Peyer's patch (tissue), 4 donors: ENCODE measurements around the gene TTLL10. TPM values are rescaled to one million over a fixed set of nuclear protein-coding genes. Genes with fewer than 3 reads are reported as not detected.

ENCODE experiments used
- DNase-seq, 3 donors: peaks; one replicate each; pipeline ENCODE4 v3.0.0-alpha.2; 2017 to 2019
- H3K27ac ChIP-seq, 4 donors: fragments of 200-600 bp; sonication (generic); one replicate each; pipeline ENCODE4 v1.5.1; 2016 to 2019
- H3K27me3 ChIP-seq, 2 donors: fragments of 200-600 bp; sonication (generic); one replicate each; pipeline ENCODE4 v1.5.1; 2019
- H3K36me3 ChIP-seq, 3 donors: fragments of 200-600 bp; sonication (generic); one replicate each; pipeline ENCODE4 v1.5.1; 2016 to 2019
- H3K4me1 ChIP-seq, 4 donors: fragments of 200-600 bp; sonication (generic); one replicate each; pipeline ENCODE4 v1.5.1; 2016 to 2019
- H3K4me3 ChIP-seq, 4 donors: fragments of 200-600 bp; sonication (generic); 1 replicate in 3 of 4; 2 replicates in 1 of 4; pipeline ENCODE4 v1.5.1; 2016 to 2019; ENCODE audit warnings: mild to moderate bottlenecking in 1 of 4
- H3K9me3 ChIP-seq, 4 donors: fragments of 200-600 bp; sonication (generic); one replicate each; pipeline ENCODE4 v1.5.1; 2016 to 2019; ENCODE audit warnings: mild to moderate bottlenecking in 1 of 4
- CTCF ChIP-seq, 6 experiments: fragments of 450-650 bp in 4 of 6; fragments of 200-600 bp in 2 of 6; sonication (generic) in 1 of 6; IDR thresholded peaks; one replicate each; pipeline ENCODE4 v1.5.1; 2017 to 2019; ENCODE audit warnings: antibody characterized with exemption in 6 of 6, mild to moderate bottlenecking in 3 of 6, moderate library complexity in 1 of 6
- POLR2A ChIP-seq, 2 donors: fragments of 450-650 bp; IDR thresholded peaks; one replicate each; pipeline ENCODE4 v1.5.1; 2017; ENCODE audit warnings: antibody characterized with exemption in 2 of 2, mild to moderate bottlenecking in 2 of 2, moderate library complexity in 2 of 2
- total RNA-seq, 4 donors: library from RNA; depleted of rRNA; stranded (reverse); fragments of >200 nt; gene quantifications; one replicate each; pipeline ENCODE4 v1.1.0, GENCODE V29; 2016

Gene TTLL10
- total RNA-seq, 4 donors from 2014 or later, result 1.6 to 3.6 (median 1.8) TPM; not detected in 1

DNA sequence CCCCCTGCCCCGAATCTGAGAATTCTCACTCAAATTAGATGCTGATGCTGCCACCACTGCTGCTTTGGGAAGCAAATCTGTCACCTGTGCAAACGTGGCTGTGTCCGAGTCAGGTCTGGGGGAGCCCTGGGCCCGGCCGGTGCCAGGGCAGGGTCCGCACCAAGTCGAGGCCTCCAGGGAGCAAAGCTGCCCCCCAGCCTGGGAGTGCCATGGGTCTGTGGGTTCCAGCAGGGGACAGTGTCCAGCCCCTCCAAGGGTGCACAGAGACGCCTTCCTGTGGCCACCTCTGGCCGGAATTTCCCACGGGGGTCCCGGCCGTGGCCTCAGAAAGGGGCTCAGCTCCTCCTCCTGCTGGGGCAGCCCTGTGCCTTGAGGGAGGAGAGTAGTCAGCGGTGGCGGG lies 27.7 kb upstream of the TTLL10 start:
- H3K27ac ChIP-seq, result no peak overlapping the region

DNA sequence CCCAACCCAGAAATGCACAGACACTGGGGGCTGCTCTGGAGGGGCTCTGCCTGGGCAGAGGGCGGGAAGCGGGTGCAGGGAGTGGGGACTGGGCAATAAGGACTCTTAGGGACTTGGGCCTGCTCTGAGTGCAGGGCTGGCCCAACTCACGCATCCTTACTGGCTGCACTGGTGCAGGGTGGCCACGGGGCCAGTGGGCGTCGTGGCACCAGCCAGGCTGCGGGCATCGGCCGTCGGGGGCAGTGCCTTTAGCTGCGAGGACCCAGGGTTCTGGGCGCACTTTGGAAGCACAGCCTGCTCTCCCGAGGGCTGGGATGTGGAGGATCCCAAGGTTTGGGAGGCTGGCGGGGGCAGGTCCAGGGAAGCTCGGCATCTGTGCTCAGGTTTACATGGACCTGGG lies 27.1 kb upstream of the TTLL10 start:
- no peak overlapping the region for H3K4me3 ChIP-seq
- H3K9me3 ChIP-seq, result no peaks in the 10 kb centered on the region
- no peaks in the 10 kb centered on the region for H3K27me3 ChIP-seq
- H3K4me1 ChIP-seq, result peaks cover 15 to 48% (median 20%) of the 10 kb centered on the region in 4 donors
- no peak overlapping the region for H3K27ac ChIP-seq
- no peaks in the 10 kb centered on the region for H3K36me3 ChIP-seq
- TF ChIP-seq POLR2A (IDR thresholded peaks at IDR 0.05) (no peak), CTCF (IDR thresholded peaks at IDR 0.05) (no peak)
- no peak for DNase-seq

More for the DNA sequence above, 27.7 kb upstream of the TTLL10 start:
- no peaks in the 10 kb centered on the region for H3K9me3 ChIP-seq
- TF ChIP-seq CTCF (IDR thresholded peaks at IDR 0.05), result no peak
- TF ChIP-seq POLR2A (IDR thresholded peaks at IDR 0.05), result no peak
- H3K36me3 ChIP-seq, result no peaks in the 10 kb centered on the region
- no peak overlapping the region for H3K4me3 ChIP-seq
- H3K27me3 ChIP-seq, result no peaks in the 10 kb centered on the region
- no peak for DNase-seq
- H3K4me1 ChIP-seq, result peaks cover 15 to 48% (median 20%) of the 10 kb centered on the region in 4 donors

- no peaks in the 10 kb centered on the region for H3K27me3 ChIP-seq
- no peak overlapping the region for H3K27ac ChIP-seq
- TF ChIP-seq POLR2A (IDR thresholded peaks at IDR 0.05) (no peak), CTCF (IDR thresholded peaks at IDR 0.05) (no peak)
- peaks cover 0 to 3% (median 0%) of the 10 kb centered on the region in 4 donors for H3K9me3 ChIP-seq
- H3K4me3 ChIP-seq, result no peak overlapping the region
- H3K4me1 ChIP-seq, result peaks cover 15 to 40% (median 19%) of the 10 kb centered on the region in 4 donors
- H3K36me3 ChIP-seq, result no peaks in the 10 kb centered on the region
- DNase-seq, result no peak
Observed at GRCh38 chr1:1148061-1148460, 25.6 kb upstream of the TTLL10 start.

- Histone ChIP-seq H3K36me3 (no peaks in the 10 kb centered on the region), H3K27ac (no peak overlapping the region), H3K4me3 (no peak overlapping the region), H3K4me1 (peaks cover 11 to 36% (median 14%) of the 10 kb centered on the region in 4 donors), H3K9me3 (peaks cover 0 to 3% (median 0%) of the 10 kb centered on the region in 4 donors), H3K27me3 (no peaks in the 10 kb centered on the region)
- DNase-seq, result no peak
- TF ChIP-seq POLR2A (IDR thresholded peaks at IDR 0.05) (no peak), CTCF (IDR thresholded peaks at IDR 0.05) (no peak)
Observed at GRCh38 chr1:1148569-1148968, 25.1 kb upstream of the TTLL10 start.

GRCh38 chr1:1149416-1149815 lies 24.3 kb upstream of the TTLL10 start:
- Histone ChIP-seq H3K36me3 (no peaks in the 10 kb centered on the region), H3K27me3 (no peaks in the 10 kb centered on the region), H3K27ac (peak overlapping the region in 3 of 4 donors; percentile 46 to 71 (median 58)), H3K9me3 (peaks cover 0 to 3% (median 0%) of the 10 kb centered on the region in 4 donors), H3K4me1 (peaks cover 6 to 29% (median 9%) of the 10 kb centered on the region in 4 donors), H3K4me3 (no peak overlapping the region)
- no peak for DNase-seq
- TF ChIP-seq CTCF (IDR thresholded peaks at IDR 0.05) (no peak), POLR2A (IDR thresholded peaks at IDR 0.05) (no peak)

DNA sequence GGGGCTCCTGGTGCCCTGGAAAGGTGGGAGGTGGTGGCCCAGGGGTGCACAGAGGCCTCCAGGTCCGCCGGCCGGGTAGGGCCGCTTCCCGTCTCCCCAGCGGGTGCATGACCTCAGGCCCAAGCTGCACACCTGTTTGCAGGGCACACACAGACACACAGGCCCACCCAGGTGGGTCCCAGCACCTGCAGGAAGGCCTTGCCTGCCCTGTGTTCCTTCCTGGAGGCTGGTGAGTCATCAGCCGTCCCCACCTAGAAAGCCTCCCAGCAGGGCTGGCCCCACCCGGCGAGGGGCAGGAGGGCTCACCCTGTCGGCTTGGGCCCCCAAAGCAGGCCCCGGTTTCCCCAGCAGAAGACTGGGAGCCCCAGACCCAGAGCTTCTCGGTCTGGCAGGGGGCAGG lies 23.6 kb upstream of the TTLL10 start:
- no peaks in the 10 kb centered on the region for H3K36me3 ChIP-seq
- peaks cover 0 to 22% (median 3%) of the 10 kb centered on the region in 4 donors for H3K4me1 ChIP-seq
- no peaks in the 10 kb centered on the region for H3K27me3 ChIP-seq
- DNase-seq, result peak in 2 of 3 donors; percentile 78 to 79
- no peak overlapping the region for H3K4me3 ChIP-seq
- H3K27ac ChIP-seq, result peak overlapping the region in 3 of 4 donors; percentile 46 to 71 (median 58)
- peaks cover 0 to 3% (median 0%) of the 10 kb centered on the region in 4 donors for H3K9me3 ChIP-seq
- TF ChIP-seq CTCF (IDR thresholded peaks at IDR 0.05) (no peak), POLR2A (IDR thresholded peaks at IDR 0.05) (peak in 1 of 2 donors; percentile 13)
